NCI-H1105 (cell line): ENCODE data around the gene HEATR5A.
"Not testable (repeated sequence)": the region's sequence is repeated elsewhere in the genome, so short reads cannot be mapped to it uniquely, and the experiment has no call there.

Source experiments
- DNase-seq: peaks from one replicate; lab custom pipeline; 2025; lab: John Stamatoyannopoulos, UW

HEATR5A gene

DNA sequence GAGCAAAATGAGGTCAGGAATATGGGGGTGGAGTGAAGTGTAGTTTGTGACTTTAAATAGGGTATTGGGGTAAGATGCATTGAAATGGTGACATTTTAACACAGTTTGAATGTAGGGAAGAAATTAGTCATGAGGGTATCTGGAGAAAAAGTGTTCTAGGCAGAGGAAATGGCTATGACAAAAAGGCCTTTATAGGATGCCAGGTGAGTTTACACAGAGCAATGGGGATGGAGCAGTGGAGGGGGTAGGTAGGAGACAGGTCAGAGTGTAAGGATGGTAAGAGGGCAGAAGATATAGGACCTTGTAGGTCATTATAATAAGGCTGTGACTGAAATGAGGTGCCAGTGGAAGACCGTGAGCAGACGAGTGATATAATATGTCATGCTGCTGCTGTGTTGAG lies 30.4 kb downstream of the HEATR5A start:
- no peak for DNase-seq

DNA sequence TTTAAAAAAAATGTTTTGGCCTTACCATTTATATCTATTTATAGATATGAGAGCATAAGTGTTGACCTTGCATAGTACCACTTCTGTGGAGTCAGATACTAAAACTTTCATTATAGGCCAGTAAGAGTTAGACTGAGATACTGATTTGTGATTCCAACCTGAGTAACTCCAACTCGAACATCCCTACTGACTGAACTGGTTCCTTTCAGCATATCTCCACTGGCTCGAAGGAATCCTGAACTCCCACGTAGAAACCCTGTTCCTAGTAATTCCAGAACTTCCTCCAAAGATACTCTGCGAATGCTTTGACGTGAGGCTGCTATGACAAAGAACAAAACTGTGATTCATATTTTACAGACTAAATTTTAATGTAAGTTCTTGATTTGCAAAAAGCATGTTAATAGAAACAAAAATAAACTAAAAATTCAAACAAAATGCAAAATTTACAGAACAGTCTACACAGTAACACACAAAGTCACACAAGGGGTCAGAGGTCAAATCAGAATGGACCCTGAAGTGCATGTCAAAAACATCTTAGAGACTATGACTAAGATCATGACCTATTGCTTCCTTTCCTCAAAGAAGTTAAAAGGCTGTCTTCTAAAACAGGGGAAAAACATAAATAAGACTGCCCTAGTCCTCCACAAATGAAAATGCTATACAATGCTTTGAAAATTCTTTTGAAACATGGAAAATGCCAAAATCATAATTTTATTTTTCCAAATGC lies 31.5 kb downstream of the HEATR5A start:
- DNase-seq = no peak

DNA sequence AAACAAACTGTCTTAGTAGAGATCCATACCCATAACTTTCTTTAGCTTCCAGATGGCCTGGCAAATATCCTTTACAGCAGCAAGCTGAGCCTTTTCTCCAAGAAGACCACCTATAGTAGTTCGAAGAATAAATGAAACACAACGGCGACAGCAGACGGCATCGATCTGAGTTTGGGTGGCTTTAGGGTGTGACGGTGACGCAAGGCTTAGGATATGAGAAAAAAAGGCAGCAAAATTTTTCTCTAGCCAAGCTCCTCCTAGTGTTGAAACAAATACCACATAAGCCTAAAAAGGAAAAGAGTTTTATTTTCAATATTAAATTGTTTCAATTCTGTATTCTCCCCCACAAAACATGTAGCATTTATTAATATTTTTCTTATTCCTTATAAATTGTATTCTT lies 33.3 kb downstream of the HEATR5A start:
- DNase-seq = no peak

DNA sequence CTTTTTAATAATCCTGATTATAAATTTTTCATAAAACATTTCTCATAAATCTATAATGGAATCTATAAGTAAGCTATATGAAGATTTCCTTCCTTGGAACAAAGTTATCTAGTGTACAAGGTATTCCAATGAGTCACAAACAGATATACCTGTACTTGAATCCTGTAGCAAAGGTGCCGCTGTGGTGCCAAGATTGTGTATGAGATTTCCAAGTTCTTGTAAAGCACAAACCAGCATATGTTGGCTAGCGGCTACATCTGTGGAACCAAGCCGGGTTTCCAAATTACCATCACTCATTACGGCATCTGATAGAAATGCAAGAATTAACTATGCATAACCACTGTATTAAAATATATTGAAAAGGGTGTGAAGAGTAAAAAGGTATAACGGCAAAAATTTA lies 34.1 kb downstream of the HEATR5A start:
- DNase-seq = no peak

DNA sequence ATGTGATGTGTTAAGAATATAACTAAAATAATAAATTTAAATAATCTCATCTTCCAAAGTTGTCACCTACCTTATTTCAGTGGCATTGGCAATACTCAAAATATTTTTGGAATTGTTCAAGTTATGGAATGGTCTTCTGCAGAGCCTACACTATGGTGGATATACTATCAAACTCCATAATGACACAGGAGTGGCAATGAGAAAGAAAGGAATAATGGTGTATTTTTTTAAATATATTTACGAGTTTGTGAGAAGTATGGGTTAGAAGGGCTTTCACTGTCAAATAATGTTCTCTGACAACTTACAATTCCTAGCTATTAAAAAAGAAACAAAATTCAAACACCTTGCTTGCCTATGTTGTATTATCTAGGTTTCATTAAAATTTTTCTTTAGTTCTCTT lies 38.1 kb downstream of the HEATR5A start:
- DNase-seq = no peak

DNA sequence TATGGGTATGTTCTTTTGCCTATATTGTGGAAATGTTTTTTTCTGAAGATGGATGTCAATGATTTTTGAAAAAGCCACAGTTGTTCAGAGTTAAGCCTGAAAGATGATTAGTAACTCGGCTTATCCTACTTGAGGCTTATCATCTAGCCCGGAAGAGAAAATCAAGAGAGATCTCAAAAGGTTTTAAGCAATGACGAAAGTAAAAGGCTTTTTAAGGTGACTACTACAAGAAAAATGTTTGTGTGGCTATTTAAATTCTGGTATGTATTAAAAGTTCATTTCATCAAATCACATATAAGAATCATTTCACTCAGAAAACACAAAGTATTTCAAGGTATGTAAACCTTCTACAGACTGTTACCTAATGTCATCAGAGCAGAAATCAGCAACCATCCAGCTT lies 40.2 kb downstream of the HEATR5A start:
- DNase-seq = no peak

DNA sequence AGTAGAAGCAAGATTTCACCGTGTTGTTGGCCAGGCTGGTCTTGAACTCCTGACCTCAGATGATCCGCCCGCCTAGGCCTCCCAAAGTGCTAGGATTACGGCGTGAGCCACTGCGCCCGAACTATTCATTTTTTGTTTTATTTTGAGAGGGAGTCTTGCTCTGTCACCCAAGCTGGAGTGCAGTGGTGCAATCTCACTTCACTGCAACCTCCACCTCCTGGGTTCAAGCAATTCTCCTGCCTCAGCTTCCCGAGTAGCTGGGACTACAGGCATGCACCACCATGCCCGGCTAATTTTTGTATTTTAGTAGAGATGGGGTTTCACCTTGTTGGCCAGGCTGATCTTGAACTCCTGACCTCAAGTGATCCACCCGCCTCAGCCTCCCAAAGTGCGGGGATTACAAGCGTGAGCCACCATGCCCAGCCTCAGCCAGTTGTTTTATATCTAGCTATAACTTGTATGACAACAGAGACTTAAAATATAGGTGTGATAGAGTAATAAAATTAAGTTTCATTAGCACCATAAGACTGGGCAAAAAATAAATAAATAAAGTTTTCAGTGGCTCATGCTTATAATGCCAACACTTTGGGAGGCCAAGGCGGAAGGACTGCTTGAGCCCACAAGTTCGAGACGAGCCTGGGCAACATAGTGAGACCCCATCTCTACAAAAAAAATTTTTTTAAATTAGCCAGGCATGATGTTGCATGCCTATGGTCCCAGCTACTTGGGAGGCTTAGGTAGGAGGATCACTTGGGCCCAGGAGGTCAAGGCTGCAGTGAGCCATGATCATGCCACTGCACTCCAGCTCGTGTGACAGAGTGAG lies 41.0 kb downstream of the HEATR5A start:
- not testable (repeated sequence) for DNase-seq

DNA sequence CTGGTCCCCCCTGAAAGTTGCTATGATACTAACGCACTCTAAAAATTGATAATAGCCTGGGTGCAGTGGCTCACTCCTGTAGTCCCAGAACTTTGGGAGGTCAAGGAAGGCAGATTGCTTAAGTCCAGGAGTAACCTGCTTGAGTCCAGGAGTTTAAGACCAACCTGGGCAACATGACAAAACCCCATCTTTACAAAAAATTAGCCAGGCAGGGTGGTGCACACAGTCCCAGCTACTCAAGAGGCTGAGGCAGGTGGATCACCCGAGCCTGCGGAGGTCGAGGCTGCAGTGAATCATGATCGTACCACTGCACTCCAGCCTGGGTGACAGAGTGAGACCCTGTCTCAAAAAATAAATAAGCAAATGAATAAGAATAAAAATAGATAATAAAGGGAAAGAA lies 42.9 kb downstream of the HEATR5A start:
- DNase-seq = no peak

DNA sequence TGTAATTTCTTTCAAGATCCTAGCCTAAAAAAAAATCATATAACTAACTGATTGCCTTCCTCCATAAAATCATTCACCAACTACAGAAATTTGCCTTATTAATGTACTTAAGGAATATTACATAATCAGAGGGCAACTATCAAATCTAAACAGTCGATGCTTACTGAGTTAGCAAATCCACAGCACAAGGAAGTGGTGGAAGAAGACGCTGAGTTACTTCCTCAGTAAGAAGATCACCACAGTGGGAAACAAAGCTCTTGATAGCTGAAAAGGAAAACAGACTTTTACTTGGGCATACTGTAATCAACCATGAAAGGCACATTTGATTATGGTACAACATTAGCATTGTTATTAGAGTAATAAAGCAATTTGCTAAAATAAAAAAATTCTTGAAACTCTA lies 48.7 kb downstream of the HEATR5A start:
- no peak for DNase-seq

DNA sequence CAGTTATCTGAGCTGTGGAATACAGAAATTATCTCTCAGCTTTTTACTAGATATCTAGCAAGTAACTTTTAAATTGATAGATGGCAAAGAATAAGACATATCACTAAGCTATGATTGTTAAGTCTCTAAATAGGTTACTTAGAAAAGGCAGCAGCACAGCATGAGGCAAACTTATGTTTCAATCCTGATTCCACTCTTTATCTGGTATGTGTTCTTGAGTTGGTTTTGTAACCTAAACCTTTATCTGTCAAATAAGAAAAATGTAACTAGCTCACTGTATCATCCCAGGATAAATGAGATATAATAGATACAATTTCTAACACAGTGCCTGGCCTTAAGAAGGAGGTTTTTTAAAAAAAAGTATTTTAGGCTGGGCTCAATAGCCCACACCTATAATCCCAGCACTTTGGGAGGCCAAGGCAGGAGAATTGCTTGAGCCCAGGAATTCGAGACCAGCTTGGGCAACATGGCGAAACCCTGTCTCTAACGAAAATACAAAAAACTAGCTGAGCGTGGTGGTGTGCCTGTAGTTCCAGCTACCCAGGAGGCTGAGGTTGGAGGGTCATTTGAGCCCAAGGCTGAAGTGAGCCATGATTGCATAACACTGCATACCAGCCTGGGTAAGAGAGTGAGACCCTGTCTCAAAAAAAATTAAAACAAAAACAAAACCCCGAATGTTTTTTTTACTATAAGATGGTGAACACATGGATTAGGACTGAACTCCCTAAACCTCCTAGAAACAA lies 56.8 kb downstream of the HEATR5A start:
- no peak for DNase-seq

DNA sequence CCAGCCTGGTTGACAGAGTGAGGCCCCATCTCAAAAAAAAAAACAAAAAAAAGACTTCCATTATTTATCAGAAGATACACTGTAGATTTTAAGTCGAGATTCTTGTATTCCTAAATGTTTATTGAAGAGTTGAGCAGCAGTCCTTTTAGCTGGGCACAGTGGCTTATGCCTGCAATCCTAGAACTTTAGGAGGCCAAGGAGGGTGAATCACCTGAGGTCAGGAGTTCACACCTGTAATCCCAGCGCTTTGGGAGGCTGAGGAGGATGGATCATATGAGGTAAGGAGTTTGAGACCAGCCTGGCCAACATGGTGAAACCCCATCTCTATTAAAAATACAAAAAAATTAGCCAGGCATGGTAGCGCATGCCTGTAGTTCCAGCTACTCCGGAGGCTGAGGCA lies 57.6 kb downstream of the HEATR5A start:
- no peak for DNase-seq

DNA sequence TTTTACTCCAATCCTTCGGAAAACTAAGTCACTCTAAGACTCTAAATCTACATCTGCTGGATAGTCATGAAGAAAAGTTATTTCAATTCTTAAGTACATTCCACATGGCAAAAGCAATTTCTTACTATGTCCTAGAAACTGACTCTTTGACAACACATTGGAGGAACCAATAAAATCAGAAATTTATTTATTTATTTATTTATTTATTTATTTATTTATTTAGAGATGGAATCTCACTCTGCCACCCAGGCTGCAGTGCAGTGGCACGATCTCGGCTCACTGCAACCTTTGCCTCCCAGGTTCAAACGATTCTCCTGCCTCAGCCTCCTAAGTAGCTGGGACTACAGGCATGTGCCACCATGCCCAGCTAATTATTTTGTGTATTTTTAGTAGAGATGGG lies 58.6 kb downstream of the HEATR5A start:
- DNase-seq = not testable (repeated sequence)

DNA sequence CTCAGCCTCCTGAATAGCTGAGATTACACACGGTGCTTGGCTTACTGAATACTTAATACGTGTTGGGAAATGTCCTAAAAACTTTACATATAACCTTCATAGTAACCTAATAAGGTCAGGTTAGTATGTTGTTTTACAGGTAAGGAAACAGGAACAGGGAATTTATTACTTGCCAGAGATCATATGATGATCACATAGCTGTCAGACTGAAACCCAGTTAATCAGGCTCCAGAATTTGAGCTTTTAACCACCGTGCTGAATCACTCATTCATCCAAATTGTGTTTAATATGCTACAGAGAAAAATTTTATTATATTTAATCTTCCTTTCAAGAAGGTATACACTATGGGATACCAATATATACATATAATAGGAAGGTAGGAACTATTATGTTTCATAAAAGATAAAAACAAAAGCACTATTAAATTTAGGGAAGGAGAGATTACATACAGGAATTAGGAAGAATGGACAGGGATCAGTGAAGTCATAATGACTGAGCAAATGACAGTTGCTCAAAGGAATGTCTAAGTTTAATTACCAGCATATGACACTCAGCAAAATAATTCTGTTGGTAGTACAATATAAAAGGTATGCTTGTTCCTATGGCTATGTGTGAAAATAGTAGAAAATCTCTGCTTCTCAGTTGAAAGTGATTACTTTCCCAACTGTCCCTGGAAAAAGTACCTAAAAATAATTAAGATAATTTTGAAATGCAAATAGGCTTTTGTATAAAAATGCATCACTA lies 59.3 kb downstream of the HEATR5A start:
- DNase-seq = no peak

DNA sequence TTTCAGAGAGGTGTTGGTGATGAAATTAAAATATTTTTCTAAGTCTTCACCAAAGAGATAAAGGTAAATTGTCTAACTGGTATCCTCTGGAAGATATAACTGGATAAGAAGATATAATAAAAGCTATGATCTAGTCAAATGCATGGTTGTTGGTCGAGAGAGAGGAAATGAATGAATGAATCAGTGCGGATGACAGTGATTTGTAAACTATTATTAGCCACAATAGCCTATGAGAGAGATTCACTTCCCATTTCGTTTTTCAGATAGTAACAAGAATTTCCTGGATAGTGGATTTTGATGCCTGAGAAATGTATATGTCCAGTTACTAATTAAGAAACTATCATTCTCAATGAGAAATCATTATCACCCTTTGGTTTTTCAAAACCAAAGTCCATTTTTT lies 63.1 kb downstream of the HEATR5A start:
- no peak for DNase-seq

DNA sequence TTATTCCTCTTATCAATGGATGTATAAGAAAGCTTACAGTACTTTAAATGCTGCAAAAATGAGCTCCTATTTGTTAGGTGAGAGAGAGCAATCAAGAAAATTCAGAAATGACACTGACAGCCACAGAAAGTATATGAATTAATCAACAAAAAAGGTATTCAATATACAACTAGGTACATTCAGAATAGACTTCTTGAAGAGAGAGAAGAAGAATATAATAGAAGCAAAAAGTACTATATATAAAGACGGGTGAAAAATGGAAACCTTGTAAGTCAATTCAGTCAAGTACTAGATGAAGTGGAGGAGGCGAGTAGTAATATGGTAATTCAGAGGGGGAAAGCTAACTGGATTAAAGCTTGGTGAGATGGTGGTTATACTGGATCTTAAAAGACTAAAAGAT lies 74.3 kb downstream of the HEATR5A start:
- no peak for DNase-seq

DNA sequence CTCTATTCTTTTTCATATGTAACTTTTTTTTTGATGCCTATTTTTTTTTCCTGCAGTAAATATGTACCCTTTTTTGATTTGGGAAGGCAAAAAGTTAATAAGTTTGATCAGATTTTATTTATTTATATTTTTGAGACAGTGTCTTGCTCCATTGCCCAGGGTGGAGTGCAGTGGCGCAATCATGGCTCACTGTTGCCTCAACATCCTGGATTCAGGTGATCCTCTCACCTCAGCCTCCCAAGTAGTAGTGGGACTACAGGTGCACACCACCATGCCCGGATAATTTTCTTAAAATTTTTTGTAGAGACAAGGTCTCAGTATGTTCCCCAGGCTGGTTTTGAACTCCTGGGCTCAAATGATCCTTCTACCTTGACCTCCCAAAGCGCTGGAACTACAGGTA lies 79.1 kb downstream of the HEATR5A start:
- DNase-seq = no peak

DNA sequence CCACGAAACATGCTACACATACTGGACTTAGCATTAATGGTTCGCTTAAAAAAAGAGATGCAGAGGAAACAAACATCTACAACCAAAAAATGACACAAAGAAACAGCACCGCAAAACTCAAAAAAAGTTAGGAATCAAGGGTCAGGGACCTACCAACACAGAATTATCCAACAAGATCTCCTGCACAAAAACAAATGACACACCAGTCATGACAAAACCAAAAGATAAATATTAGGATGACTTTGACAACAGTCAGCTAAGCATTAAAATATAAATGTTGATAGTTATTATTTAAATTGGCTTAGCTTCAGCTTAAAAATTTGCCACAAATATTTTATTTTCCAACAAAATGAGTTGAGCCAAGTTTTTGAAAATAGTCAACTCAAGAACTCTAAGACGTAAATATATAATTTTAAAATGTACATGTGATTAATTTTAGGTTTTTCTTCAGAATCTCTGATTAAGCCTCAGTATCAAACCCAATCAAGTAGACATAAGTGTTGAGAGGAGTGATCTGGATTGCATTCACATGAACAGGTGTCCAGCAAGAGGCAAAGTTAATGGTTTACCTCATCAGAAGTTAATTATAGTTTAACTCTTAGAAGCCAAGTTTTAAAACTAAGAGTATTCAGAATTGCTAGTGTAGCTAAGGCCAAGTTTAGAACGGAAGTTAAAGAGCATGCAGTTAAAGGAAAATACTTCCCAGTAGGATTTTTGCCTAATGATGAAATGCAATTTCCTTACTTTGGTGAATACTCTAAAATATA lies 79.9 kb downstream of the HEATR5A start:
- no peak for DNase-seq

DNA sequence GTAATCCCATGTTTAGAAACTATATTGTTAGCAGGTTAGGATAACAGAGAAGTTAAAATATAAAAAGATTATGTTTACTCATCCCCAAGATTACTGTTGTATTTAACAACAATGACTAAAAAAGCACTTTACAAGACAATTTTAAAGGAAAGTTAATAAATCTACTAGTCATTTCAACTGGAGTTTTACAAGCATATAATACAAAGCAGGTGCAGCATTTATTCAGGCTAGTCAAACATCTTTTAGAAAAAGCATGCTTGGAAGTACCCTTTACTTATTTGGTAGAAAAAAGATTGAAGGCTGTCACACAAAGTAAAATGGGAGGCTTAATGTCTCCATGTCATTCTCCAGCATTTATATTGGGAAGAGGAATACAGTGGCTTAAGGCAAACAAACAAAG lies 80.6 kb downstream of the HEATR5A start:
- DNase-seq = no peak

DNA sequence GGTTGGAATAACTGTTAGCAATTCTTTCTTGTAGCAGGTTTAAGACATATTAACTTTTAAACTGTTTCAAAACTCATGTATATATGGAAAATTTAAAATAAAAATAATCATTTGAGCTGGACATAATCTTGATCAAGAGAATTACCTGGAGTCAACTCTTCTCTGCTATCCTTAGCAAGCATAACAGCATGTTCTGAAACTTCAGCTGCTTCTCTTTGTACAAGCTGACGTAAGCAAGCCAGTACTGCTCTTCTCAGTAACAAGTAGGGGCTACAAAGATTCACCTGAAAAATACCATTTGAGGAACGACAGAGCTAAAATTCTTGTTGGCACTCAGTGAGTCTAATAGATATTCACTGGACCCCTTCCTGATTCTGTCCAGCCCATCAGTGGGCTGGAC lies 83.0 kb downstream of the HEATR5A start:
- no peak for DNase-seq

DNA sequence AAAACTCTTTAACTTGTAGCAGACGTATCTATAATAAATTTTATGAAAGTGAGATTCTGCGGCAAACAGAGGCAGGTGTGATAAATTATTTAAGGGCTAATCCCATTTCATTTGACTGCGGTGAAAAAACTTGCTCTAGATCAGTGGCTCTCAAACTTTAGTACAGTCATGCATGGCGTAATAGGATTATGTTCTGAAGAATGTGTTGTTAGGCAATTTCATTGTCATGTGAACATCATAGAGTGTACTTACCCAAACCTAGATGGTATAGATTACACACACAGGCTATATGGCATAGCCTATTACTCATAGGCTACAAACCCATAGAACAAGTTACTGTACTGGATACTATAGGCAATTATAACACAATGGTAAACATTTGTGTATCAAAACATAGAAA lies 83.7 kb downstream of the HEATR5A start:
- DNase-seq = no peak

DNA sequence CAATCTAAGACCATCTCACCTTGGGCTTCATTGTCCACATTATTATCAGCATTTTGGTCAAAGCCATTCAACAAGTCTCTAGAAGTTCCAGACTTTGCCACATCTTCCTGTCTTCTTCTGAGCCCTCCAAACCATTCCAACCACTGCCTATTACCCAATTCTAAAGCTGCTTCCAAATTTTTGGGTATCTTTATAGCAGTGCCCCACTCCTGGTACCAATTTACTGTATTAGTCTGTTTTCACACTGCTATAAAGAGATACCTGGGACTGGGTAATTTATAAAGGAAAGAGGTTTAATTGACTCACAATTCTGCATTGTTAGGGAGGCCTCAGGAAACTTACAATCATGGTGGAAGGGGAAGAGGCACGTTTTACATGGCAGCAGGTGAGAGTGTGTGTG lies 89.0 kb downstream of the HEATR5A start:
- not testable (repeated sequence) for DNase-seq
